K562 (cell line): ENCODE results near the gene TMEM204. TPM values are rescaled to one million over a fixed set of nuclear protein-coding genes. Genes with fewer than 3 reads are reported as not detected.

Experiments
- ATAC-seq: fragments of 200-7000 bp; cut with Tn5 transposase; 3 replicates; pipeline ENCODE4 v1.9.1; 2020; ENCODE audit warnings: moderate library complexity
- BruUV-seq: library from RNA; stranded (reverse); fragments of 400-500 nt; replicated peaks from 2 replicates; lab custom pipeline; 2021; lab: Mats Ljungman, UMichigan
- CTCF ChIA-PET: fragments of 300-600 bp; formaldehyde crosslinking; extraction: SDS; loops from one replicate; lab custom pipeline; 2021; ENCODE audit warnings: low intra/inter-chr PET ratio; lab: Yijun Ruan, JAX
- POLR2A ChIA-PET: fragments of 300-600, 350-650 bp; sonication (Branson Sonifier 250); formaldehyde crosslinking; extraction: SDS; loops from one replicate; lab custom pipeline; 2021; ENCODE audit warnings: antibody characterized with exemption, inconsistent platforms; lab: Yijun Ruan, JAX
- DNase-seq, 4 experiments: peaks; one replicate each; pipeline versions ENCODE4 v3.0.0 to v3.0.0-alpha.2; 2011 to 2018; ENCODE audit warnings: low spot score in 3 of 4, mixed read lengths in 3 of 4; ENCODE audit errors: extremely low read depth in 1 of 4
- FAIRE-seq: peaks from 2 replicates; lab custom pipeline; 2011; peaks lifted over from hg19 to GRCh38; lab: Jason Lieb, UNC
- H2AFZ ChIP-seq: 2 replicates; pipeline ENCODE4 v1.6.0; 2011; ENCODE audit warnings: low read depth, low read length, control low read depth, inconsistent platforms
- H3K27ac ChIP-seq: fragments of 200-600 bp; 3 replicates; pipeline ENCODE4 v1.8.0; 2011; ENCODE audit warnings: low read depth, mild to moderate bottlenecking, control low read depth, inconsistent platforms, low read length, moderate library complexity, mixed read lengths; ENCODE audit errors: extremely low read depth
- H3K27me3 ChIP-seq, 2 experiments: fragments of 300-600 bp in 1 of 2; 2 replicates in 1 of 2; 3 replicates in 1 of 2; pipeline versions ENCODE4 v1.6.0 to v1.8.0; 2011; ENCODE audit warnings: inconsistent platforms in 2 of 2, low read length in 2 of 2, mild to moderate bottlenecking in 1 of 2, mixed read lengths in 1 of 2, moderate library complexity in 1 of 2; ENCODE audit not compliant: control insufficient read depth in 2 of 2, insufficient read depth in 2 of 2
- H3K36me3 ChIP-seq: fragments of 300-600 bp; 3 replicates; pipeline ENCODE4 v1.8.0; 2011; ENCODE audit warnings: mild to moderate bottlenecking, low read length, inconsistent platforms; ENCODE audit not compliant: control insufficient read depth, insufficient read depth
- H3K4me1 ChIP-seq, 2 experiments: fragments of 200-600 bp in 1 of 2; replicated peaks in 1 of 2; 2 replicates in 1 of 2; 3 replicates in 1 of 2; pipeline versions ENCODE4 v1.5.1 to v1.8.0; 2011; ENCODE audit warnings: inconsistent platforms in 2 of 2, low read length in 2 of 2, mild to moderate bottlenecking in 1 of 2, mixed read lengths in 1 of 2, moderate library complexity in 1 of 2; ENCODE audit not compliant: control insufficient read depth in 2 of 2, insufficient read depth in 2 of 2
- H3K4me2 ChIP-seq: 2 replicates; pipeline ENCODE4 v1.6.1; 2011; ENCODE audit warnings: low read length, control low read depth, inconsistent platforms, mixed read lengths; ENCODE audit not compliant: insufficient read depth
- H3K4me3 ChIP-seq: fragments of 200-600 bp; sonication (generic), shearing (Covaris generic); 2 replicates; pipeline ENCODE4 v1.5.1; 2016; ENCODE audit warnings: control low read depth, inconsistent platforms
- H3K79me2 ChIP-seq: fragments of 200-600 bp; 3 replicates; pipeline ENCODE4 v1.8.0; 2011; ENCODE audit warnings: low read length, inconsistent platforms; ENCODE audit not compliant: control insufficient read depth, insufficient read depth
- H3K9ac ChIP-seq, 2 experiments: 2 replicates each; pipeline versions ENCODE4 v1.6.0 to v1.6.1; 2011; ENCODE audit warnings: low read depth in 2 of 2, low read length in 2 of 2, control low read depth in 1 of 2, inconsistent platforms in 1 of 2, mild to moderate bottlenecking in 1 of 2, mixed read lengths in 1 of 2; ENCODE audit not compliant: insufficient read depth in 1 of 2
- H3K9me1 ChIP-seq: one replicate; pipeline ENCODE4 v1.6.0; 2011; ENCODE audit warnings: inconsistent platforms, mild to moderate bottlenecking, low read length, moderate library complexity; ENCODE audit not compliant: control insufficient read depth, insufficient read depth
- H3K9me3 ChIP-seq: replicated peaks from 2 replicates; pipeline ENCODE4 v1.5.1; 2011; ENCODE audit warnings: low read depth, low read length, inconsistent platforms; ENCODE audit not compliant: control insufficient read depth, insufficient read depth
- H4K20me1 ChIP-seq: replicated peaks from 2 replicates; pipeline ENCODE4 v1.6.1; 2011; ENCODE audit warnings: low read length, inconsistent platforms, mixed read lengths; ENCODE audit not compliant: control insufficient read depth, insufficient read depth
- ARID2 ChIP-seq: fragments of 450-650 bp; IDR thresholded peaks from 2 replicates; pipeline ENCODE4 v1.6.1; 2017; ENCODE audit warnings: antibody characterized with exemption, mild to moderate bottlenecking
- ASH1L ChIP-seq: fragments of 450-650 bp; IDR thresholded peaks from 2 replicates; pipeline ENCODE4 v1.6.1; 2018; ENCODE audit warnings: borderline replicate concordance, mild to moderate bottlenecking, low read depth; ENCODE audit not compliant: partially characterized antibody
- BHLHE40 ChIP-seq: IDR thresholded peaks from 2 replicates; pipeline ENCODE4 v1.6.1; 2011; ENCODE audit warnings: low read length, improper control_type of control experiment
- CBFA2T2 ChIP-seq: fragments of 450-650 bp; conservative IDR thresholded peaks from 2 replicates; pipeline ENCODE4 v1.6.1; 2017; ENCODE audit warnings: mild to moderate bottlenecking
- CBFA2T3 ChIP-seq: fragments of 450-650 bp; IDR thresholded peaks from 2 replicates; pipeline ENCODE4 v1.6.1; 2017
- EGR1 ChIP-seq: fragments of 450-650 bp; conservative IDR thresholded peaks from 2 replicates; pipeline ENCODE4 v1.6.1; 2017; ENCODE audit warnings: mild to moderate bottlenecking
- ELF4 ChIP-seq: fragments of 450-650 bp; formaldehyde crosslinking; IDR thresholded peaks from 2 replicates; pipeline ENCODE4 v1.4.0; 2022; ENCODE audit warnings: missing genetic modification characterization
- FOXP1 ChIP-seq: sonication (generic); formaldehyde crosslinking; IDR thresholded peaks from 2 replicates; pipeline ENCODE4 v1.8.0; 2022; ENCODE audit warnings: mild to moderate bottlenecking, missing genetic modification reagents
- HDAC1 ChIP-seq, 2 experiments: fragments of 450-650 bp; IDR thresholded peaks; 2 replicates each; pipeline ENCODE4 v1.6.1; 2016 to 2017; ENCODE audit warnings: inconsistent platforms in 1 of 2, mild to moderate bottlenecking in 1 of 2, moderate library complexity in 1 of 2
- HDGF ChIP-seq: fragments of 450-650 bp; IDR thresholded peaks from 2 replicates; pipeline ENCODE4 v1.6.1; 2016
- HOXB6 ChIP-seq: fragments of 250-450 bp; sonication (Bioruptor Pico); IDR thresholded peaks from 2 replicates; pipeline ENCODE4 v1.5.1; 2022; ENCODE audit warnings: mild to moderate bottlenecking, borderline replicate concordance
- JUNB ChIP-seq: fragments of 450-650 bp; formaldehyde crosslinking; conservative IDR thresholded peaks from 2 replicates; pipeline ENCODE4 v1.4.0; 2020; ENCODE audit warnings: mild to moderate bottlenecking
- KDM1A ChIP-seq, 2 experiments: fragments of 450-650 bp; IDR thresholded peaks; 2 replicates each; pipeline ENCODE4 v1.6.1; 2016; ENCODE audit warnings: mild to moderate bottlenecking in 2 of 2
- NFIC ChIP-seq: fragments of 450-650 bp; IDR thresholded peaks from 2 replicates; pipeline ENCODE4 v1.6.1; 2017; ENCODE audit warnings: mild to moderate bottlenecking, inconsistent platforms
- POLR2G ChIP-seq: fragments of 200-400 bp; formaldehyde crosslinking; IDR thresholded peaks from 2 replicates; pipeline ENCODE4 v1.6.1; 2017; ENCODE audit warnings: low read depth, mild to moderate bottlenecking, antibody characterized with exemption, low read length, moderate library complexity
- SMARCA5 ChIP-seq: fragments of 450-650 bp; IDR thresholded peaks from 2 replicates; pipeline ENCODE4 v1.6.1; 2016
- STAG1 ChIP-seq: sonication (generic); formaldehyde crosslinking; IDR thresholded peaks from 2 replicates; pipeline ENCODE4 v1.5.0; 2020; ENCODE audit warnings: missing genetic modification reagents, borderline replicate concordance
- TEAD1 ChIP-seq, 2 experiments: fragments of 450-650 bp in 1 of 2; sonication (generic) in 1 of 2; formaldehyde crosslinking; IDR thresholded peaks; 2 replicates each; pipeline versions ENCODE4 v1.4.0 to v1.8.0; 2020 to 2022; ENCODE audit warnings: mild to moderate bottlenecking in 2 of 2, missing genetic modification reagents in 1 of 2
- ZNF197 ChIP-seq: fragments of 200-800 bp; sonication (Bioruptor generic); IDR thresholded peaks from 2 replicates; pipeline ENCODE4 v1.6.1; 2016; ENCODE audit warnings: low read depth, missing genetic modification characterization, missing compliant biosample characterization
- ZNF668 ChIP-seq: fragments of 250-450 bp; sonication (Bioruptor Pico); IDR thresholded peaks from 2 replicates; pipeline ENCODE4 v1.8.0; 2022; ENCODE audit warnings: mild to moderate bottlenecking, inconsistent platforms
- WGBS: fragments of 100-300 bp; shearing (Covaris generic); methylation state at CpG from one replicate; pipeline ENCODE4 v1.1.6; 2016; ENCODE audit warnings: low coverage, mixed read lengths; ENCODE audit not compliant: insufficient coverage; ENCODE audit errors: missing lambda C conversion rate; 5-methylcytosine and 5-hydroxymethylcytosine counted together
- in situ Hi-C: fragments of 300-500 bp; cut with MboI; formaldehyde crosslinking; loops from 4 replicates; pipeline ENCODE4 v1.15.0; 2018; ENCODE audit warnings: inconsistent platforms, mixed read lengths
- intact Hi-C: fragments of 100-400 bp; cut with micrococcal nuclease; formaldehyde crosslinking; loops from 2 replicates; pipeline ENCODE4 v1.14.2; 2022
- polyA plus RNA-seq, 8 experiments: library from polyadenylated mRNA; depleted of rRNA in 4 of 8; stranded (reverse) in 5 of 8; unstranded in 3 of 8; fragments of >200 nt; fragmentation: Nextera tagmentation in 2 of 8; fragmentation: Illumina TruSeq in 1 of 8; extraction: Ambion mirVana in 2 of 8; extraction: Trizol in 1 of 8; gene quantifications; 2 replicates each; pipeline versions ENCODE4 v1.2.1 to v1.2.3, GENCODE V29; 2011 to 2014; ENCODE audit warnings: inconsistent platforms in 1 of 8, missing spikeins in 1 of 8
- total RNA-seq, 7 experiments: library from RNA; depleted of rRNA in 6 of 7; stranded (reverse); fragments of >200 nt in 6 of 7; fragmentation: Illumina TruSeq in 2 of 7; extraction: Trizol in 2 of 7; gene quantifications; 2 replicates each; pipeline versions ENCODE4 v1.2.1 to v1.2.3, GENCODE V29; 2011 to 2021; ENCODE audit warnings: low replicate concordance in 1 of 7
- TF ChIP-seq, protein P1 (sequence below): sonication (generic); formaldehyde crosslinking; IDR thresholded peaks from 2 replicates; pipeline ENCODE4 v1.9.0; 2022; ENCODE audit warnings: mild to moderate bottlenecking, missing genetic modification reagents
- TF ChIP-seq, protein P2 (sequence below): fragments of 450-650 bp; IDR thresholded peaks from 2 replicates; pipeline ENCODE4 v1.6.1; 2017; ENCODE audit warnings: antibody characterized with exemption

Gene TMEM204
- total and polyA plus RNA-seq, 9 of the 15 experiments (the other 6 are each of a cell fraction or from before 2014, with no cell fraction given) = 0.04 to 0.18 TPM; not detected in 7

DNA sequence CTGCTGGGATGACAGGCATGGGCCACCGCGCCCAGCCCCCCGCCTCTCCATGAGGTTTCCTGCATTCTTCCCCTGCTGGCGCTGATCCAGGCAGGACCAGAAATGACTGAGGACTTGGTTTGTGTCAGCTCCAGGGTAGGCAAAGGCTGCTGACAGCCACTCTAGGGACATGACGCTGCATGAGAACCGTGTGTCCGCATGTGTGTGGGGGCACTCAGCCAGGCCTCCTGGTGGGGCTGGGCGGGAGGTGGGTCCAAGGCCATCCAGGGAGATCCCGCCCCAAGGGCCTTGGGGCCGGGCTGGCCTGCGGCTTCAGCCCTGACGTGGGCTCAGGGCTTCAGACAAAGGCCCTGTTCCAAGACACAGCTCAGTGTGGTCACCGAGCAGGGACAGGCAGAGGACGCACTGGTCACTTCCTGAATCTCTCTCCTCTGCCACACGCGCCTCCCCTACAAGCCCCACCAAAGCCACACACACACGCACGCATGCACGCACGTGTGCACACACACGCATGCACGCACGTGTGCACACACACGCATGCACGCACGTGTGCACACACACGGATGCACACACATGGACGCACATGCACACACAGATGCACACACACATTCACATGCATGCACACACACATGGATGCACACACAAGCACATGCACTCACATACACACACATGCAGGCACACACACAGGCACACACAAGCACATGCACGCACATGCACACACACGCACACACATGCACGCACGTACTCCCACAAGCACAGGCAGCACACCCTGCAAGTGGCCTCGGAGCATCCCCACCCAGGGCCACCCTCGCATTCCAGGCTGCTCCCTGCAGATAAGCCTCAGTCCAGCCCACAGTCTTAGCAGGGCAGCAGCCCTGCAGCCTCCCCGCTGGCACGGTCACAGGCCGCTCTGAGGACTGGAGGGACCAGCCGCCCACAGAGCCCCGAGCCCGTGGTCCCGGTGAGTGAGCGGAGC, 5.3 kb upstream of the TMEM204 start:
- FAIRE-seq = peak; percentile 80
- ChIA-PET CTCF (no interaction called here), POLR2A (interaction anchor here (0.6 to 1.1 kb wide), 3 partner anchors 10 to 43 kb away, joined by 3 to 5 read pairs (median 4); no protein-coding TSS in a partner anchor)
- TF ChIP-seq KDM1A (IDR thresholded peaks at IDR 0.05) = peak in 1 of 2 experiments; percentile 99; a peak in 2 of 4 replicates
- TF ChIP-seq ZNF668 (CRISPR knock-in tag) = no peak
- 0 out of 2 replicates have a peak, but pooled peaks have one; percentile 51 for TF ChIP-seq HDGF
- TF ChIP-seq, protein P1, sequence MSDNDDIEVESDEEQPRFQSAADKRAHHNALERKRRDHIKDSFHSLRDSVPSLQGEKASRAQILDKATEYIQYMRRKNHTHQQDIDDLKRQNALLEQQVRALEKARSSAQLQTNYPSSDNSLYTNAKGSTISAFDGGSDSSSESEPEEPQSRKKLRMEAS (CRISPR knock-in tag) = peak; percentile 92
- peak; percentile 63 for TF ChIP-seq NFIC
- peak; percentile 76 for TF ChIP-seq EGR1
- TF ChIP-seq JUNB = no peak
- TF ChIP-seq FOXP1 = 0 out of 2 replicates have a peak, but pooled peaks have one; percentile 40
- peak; percentile 78 for TF ChIP-seq CBFA2T3
- TF ChIP-seq ASH1L = no peak
- no peak for TF ChIP-seq HOXB6 (CRISPR knock-in tag)
- peak; percentile 52 for TF ChIP-seq CBFA2T2
- peak; percentile 81; the same call in 1 of the 2 replicates for TF ChIP-seq ELF4 (CRISPR knock-in tag)
- no peak for TF ChIP-seq ZNF197 (CRISPR knock-in tag)
- TF ChIP-seq HDAC1 (IDR thresholded peaks at IDR 0.05) = peak in 1 of 2 experiments; percentile 77; a peak in 2 of 4 replicates
- TF ChIP-seq SMARCA5 = peak; percentile 77; the same call in 1 of the 2 replicates
- peak; percentile 37 for TF ChIP-seq POLR2G
- peak in 1 of 2 experiments; percentile 97; a peak in 2 of 4 replicates for TF ChIP-seq TEAD1 (CRISPR knock-in tag; IDR thresholded peaks at IDR 0.05)
- TF ChIP-seq ARID2 = peak; percentile 92
- peak; percentile 48; the same call in 1 of the 2 replicates for TF ChIP-seq BHLHE40
- TF ChIP-seq, protein P2, sequence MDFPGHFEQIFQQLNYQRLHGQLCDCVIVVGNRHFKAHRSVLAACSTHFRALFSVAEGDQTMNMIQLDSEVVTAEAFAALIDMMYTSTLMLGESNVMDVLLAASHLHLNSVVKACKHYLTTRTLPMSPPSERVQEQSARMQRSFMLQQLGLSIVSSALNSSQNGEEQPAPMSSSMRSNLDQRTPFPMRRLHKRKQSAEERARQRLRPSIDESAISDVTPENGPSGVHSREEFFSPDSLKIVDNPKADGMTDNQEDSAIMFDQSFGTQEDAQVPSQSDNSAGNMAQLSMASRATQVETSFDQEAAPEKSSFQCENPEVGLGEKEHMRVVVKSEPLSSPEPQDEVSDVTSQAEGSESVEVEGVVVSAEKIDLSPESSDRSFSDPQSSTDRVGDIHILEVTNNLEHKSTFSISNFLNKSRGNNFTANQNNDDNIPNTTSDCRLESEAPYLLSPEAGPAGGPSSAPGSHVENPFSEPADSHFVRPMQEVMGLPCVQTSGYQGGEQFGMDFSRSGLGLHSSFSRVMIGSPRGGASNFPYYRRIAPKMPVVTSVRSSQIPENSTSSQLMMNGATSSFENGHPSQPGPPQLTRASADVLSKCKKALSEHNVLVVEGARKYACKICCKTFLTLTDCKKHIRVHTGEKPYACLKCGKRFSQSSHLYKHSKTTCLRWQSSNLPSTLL = no peak
- peak; percentile 49 for TF ChIP-seq STAG1 (CRISPR knock-in tag)

More for the DNA sequence above, 5.3 kb upstream of the TMEM204 start:
- Histone ChIP-seq H3K4me1 (peaks cover 4 to 72% of the 10 kb centered on the region in 2 experiments; a peak in 3 of 5 replicates), H3K9ac (peak overlapping the region in 1 of 2 experiments; percentile 2; a peak in 1 of 4 replicates), H2AFZ (no peak overlapping the region), H3K79me2 (no peaks in the 10 kb centered on the region), H3K4me2 (no peak overlapping the region), H3K27ac (no peak overlapping the region), H3K27me3 (peaks cover 17 to 62% of the 10 kb centered on the region in 2 experiments; a peak in 4 of 5 replicates), H3K36me3 (no peaks in the 10 kb centered on the region), H3K9me1 (no peaks in the 10 kb centered on the region), H3K4me3 (no peak overlapping the region), H3K9me3 (no peaks in the 10 kb centered on the region), H4K20me1 (peaks cover 10% of the 10 kb centered on the region)
- ATAC-seq (peak; percentile 43), DNase-seq (peak; percentile 54 to 69 (median 60))
- in situ Hi-C loops (no loop called here), intact Hi-C loops (no loop called here)
- 26% methylated on average over 38 of the region's 42 CpGs for WGBS
- no TSS peak for BruUV-seq
